SK-N-SH (cell line): ENCODE measurements around the gene LAMP2. TPM values are rescaled to one million over a fixed set of nuclear protein-coding genes. Genes with fewer than 3 reads are reported as not detected.

Source experiments
- CTCF ChIA-PET: fragments of 300-600, 350-600 bp; formaldehyde crosslinking; extraction: SDS; loops from one replicate; lab custom pipeline; 2021; lab: Yijun Ruan, JAX
- POLR2A ChIA-PET: fragments of 350-600 bp; sonication (Branson Sonifier 250); formaldehyde crosslinking; extraction: SDS; loops from one replicate; lab custom pipeline; 2020; ENCODE audit warnings: antibody characterized with exemption, inconsistent platforms; lab: Yijun Ruan, JAX
- DNase-seq: peaks from one replicate; pipeline ENCODE4 v3.0.0; 2012
- H2AFZ ChIP-seq: fragments of 200-600 bp; sonication (generic); 2 replicates; pipeline ENCODE4 v1.8.1; 2016; ENCODE audit warnings: antibody characterized with exemption, mild to moderate bottlenecking, low read depth
- H3F3A ChIP-seq: fragments of 200-600 bp; sonication (generic); replicated peaks from 2 replicates; pipeline ENCODE3; 2016; ENCODE audit warnings: antibody characterized with exemption, mild to moderate bottlenecking; ENCODE audit not compliant: insufficient read depth
- H3K27ac ChIP-seq, 2 experiments: fragments of 200-500 bp in 1 of 2; fragments of 200-600 bp in 1 of 2; sonication (Bioruptor generic) in 1 of 2; sonication (generic), shearing (Covaris generic) in 1 of 2; 2 replicates each; pipeline versions ENCODE4 v1.5.1 to v1.6.1; 2014 to 2016; ENCODE audit warnings: low read depth in 2 of 2, inconsistent platforms in 1 of 2, low read length in 1 of 2, mild to moderate bottlenecking in 1 of 2, mixed read lengths in 1 of 2
- H3K27me3 ChIP-seq: fragments of 200-600 bp; sonication (generic), shearing (Covaris generic); 2 replicates; pipeline ENCODE4 v1.6.1; 2016; ENCODE audit warnings: mixed run types; ENCODE audit not compliant: insufficient read depth
- H3K36me3 ChIP-seq, 2 experiments: fragments of 200-500 bp in 1 of 2; fragments of 200-600 bp in 1 of 2; sonication (Bioruptor generic) in 1 of 2; sonication (generic) in 1 of 2; replicated peaks in 1 of 2; 2 replicates each; pipeline versions ENCODE3 to v1.5.1; 2014 to 2016; ENCODE audit warnings: low read length in 1 of 2, mild to moderate bottlenecking in 1 of 2; ENCODE audit not compliant: insufficient read depth in 2 of 2, control insufficient read depth in 1 of 2
- H3K4me1 ChIP-seq, 2 experiments: fragments of 200-500 bp in 1 of 2; fragments of 200-600 bp in 1 of 2; sonication (Bioruptor generic) in 1 of 2; sonication (generic), shearing (Covaris generic) in 1 of 2; 2 replicates each; pipeline versions ENCODE4 v1.5.1 to v1.6.1; 2014 to 2016; ENCODE audit warnings: low read depth in 1 of 2, low read length in 1 of 2, mixed run types in 1 of 2; ENCODE audit not compliant: insufficient read depth in 2 of 2, control insufficient read depth in 1 of 2
- H3K4me2 ChIP-seq: fragments of 200-600 bp; sonication (generic), shearing (Covaris generic); 2 replicates; pipeline ENCODE4 v1.6.1; 2017; ENCODE audit warnings: mixed run types
- H3K4me3 ChIP-seq, 2 experiments: fragments of 200-500 bp in 1 of 2; fragments of 200-600 bp in 1 of 2; sonication (Bioruptor generic) in 1 of 2; sonication (generic), shearing (Covaris generic) in 1 of 2; 2 replicates each; pipeline versions ENCODE4 v1.5.1 to v1.8.1; 2014 to 2016; ENCODE audit warnings: low read depth in 2 of 2, inconsistent platforms in 1 of 2, low read length in 1 of 2, mild to moderate bottlenecking in 1 of 2, mixed read lengths in 1 of 2, moderate library complexity in 1 of 2
- H3K79me2 ChIP-seq: fragments of 200-600 bp; sonication (generic); 2 replicates; pipeline ENCODE4 v1.8.1; 2017; ENCODE audit warnings: mild to moderate bottlenecking; ENCODE audit not compliant: insufficient read depth
- H3K9ac ChIP-seq: fragments of 200-600 bp; sonication (generic); 2 replicates; pipeline ENCODE4 v1.6.1; 2017; ENCODE audit warnings: mixed run types
- H3K9me2 ChIP-seq: fragments of 200-600 bp; sonication (generic); 2 replicates; pipeline ENCODE4 v1.6.1; 2017; ENCODE audit warnings: mixed run types
- H3K9me3 ChIP-seq: fragments of 200-600 bp; sonication (generic); 2 replicates; pipeline ENCODE4 v1.6.1; 2017; ENCODE audit warnings: mixed run types, mild to moderate bottlenecking, moderate library complexity
- H4K20me1 ChIP-seq: fragments of 200-600 bp; sonication (generic); 2 replicates; pipeline ENCODE4 v1.6.1; 2017; ENCODE audit warnings: mild to moderate bottlenecking, mixed run types; ENCODE audit not compliant: insufficient read depth
- CTCF ChIP-seq: fragments of 200-600 bp; sonication (generic); IDR thresholded peaks from 2 replicates; pipeline ENCODE4 v1.6.1; 2017; ENCODE audit warnings: antibody characterized with exemption, mild to moderate bottlenecking, moderate library complexity
- FOSL2 ChIP-seq: IDR thresholded peaks from 2 replicates; pipeline ENCODE4 v1.4.0; 2012; ENCODE audit warnings: low read depth, mild to moderate bottlenecking, moderate library complexity, borderline replicate concordance
- GABPA ChIP-seq: IDR thresholded peaks from 2 replicates; pipeline ENCODE4 v1.4.0; 2012; ENCODE audit warnings: low read depth, mild to moderate bottlenecking
- GATA2 ChIP-seq: sonication (generic); formaldehyde crosslinking; IDR thresholded peaks from 2 replicates; pipeline ENCODE4 v1.5.0; 2020; ENCODE audit warnings: mild to moderate bottlenecking, missing genetic modification reagents
- JUND ChIP-seq: IDR thresholded peaks from 2 replicates; pipeline ENCODE4 v1.4.0; 2012
- MAX ChIP-seq: IDR thresholded peaks from 2 replicates; pipeline ENCODE4 v1.4.0; 2012; ENCODE audit warnings: low read depth
- NFIC ChIP-seq: IDR thresholded peaks from 2 replicates; pipeline ENCODE4 v1.4.0; 2012; ENCODE audit warnings: borderline replicate concordance
- RAD21 ChIP-seq: IDR thresholded peaks from 2 replicates; pipeline ENCODE4 v1.6.1; 2012; ENCODE audit warnings: mild to moderate bottlenecking, low read length
- REST ChIP-seq: IDR thresholded peaks from 2 replicates; pipeline ENCODE4 v1.6.1; 2012; ENCODE audit warnings: mild to moderate bottlenecking, low read depth, low read length, moderate library complexity
- SIN3A ChIP-seq: IDR thresholded peaks from 2 replicates; pipeline ENCODE4 v1.6.1; 2012; ENCODE audit warnings: low read depth, mild to moderate bottlenecking, low read length, moderate library complexity, borderline replicate concordance
- TCF12 ChIP-seq: IDR thresholded peaks from 2 replicates; pipeline ENCODE4 v1.4.0; 2012
- WGBS: methylation state at CpG from one replicate; pipeline ENCODE4 v1.1.6; 2017; ENCODE audit warnings: low lambda C conversion rate; 5-methylcytosine and 5-hydroxymethylcytosine counted together
- polyA plus RNA-seq, 3 experiments: library from polyadenylated mRNA; depleted of rRNA; stranded (reverse); fragments of >200 nt; gene quantifications; 2 replicates each; pipeline ENCODE4 v1.2.3, GENCODE V29; 2012

The LAMP2 gene
- polyA plus RNA-seq, 1 of the 3 experiments (the other 2 are of a cell fraction) = 108 TPM

GRCh38 chrX:120450163-120450562, 18.9 kb downstream of the LAMP2 start:
- Histone ChIP-seq H3K9me2 (no peaks in the 10 kb centered on the region), H3K27ac (no peak overlapping the region), H3F3A (peaks cover 26% of the 10 kb centered on the region), H2AFZ (no peak overlapping the region), H3K4me2 (no peak overlapping the region), H3K79me2 (peaks cover 8% of the 10 kb centered on the region), H4K20me1 (no peaks in the 10 kb centered on the region), H3K4me3 (no peak overlapping the region), H3K36me3 (peaks cover 8 to 42% of the 10 kb centered on the region in 2 experiments), H3K9me3 (no peaks in the 10 kb centered on the region), H3K27me3 (no peaks in the 10 kb centered on the region), H3K4me1 (peaks cover 0 to 6% of the 10 kb centered on the region in 2 experiments; a peak in 3 of 4 replicates), H3K9ac (no peak overlapping the region)
- 70% methylated on average over 3 of the region's 3 CpGs for WGBS
- TF ChIP-seq CTCF = peak; percentile 59
- no peak for TF ChIP-seq MAX
- TF ChIP-seq RAD21 = peak; percentile 57
- DNase-seq = peak; percentile 19
- ChIA-PET CTCF (interaction anchor here (1.2 to 3.2 kb wide), 5 partner anchors 11 to 141 kb away, joined by 3 to 14 read pairs (median 5); partner anchors contain the start of gene LAMP2), POLR2A (no interaction called here)

- CTCF ChIA-PET = interaction anchor here (0.9 kb wide), 1 partner anchor 9 kb away, joined by 3 read pairs; no protein-coding TSS in a partner anchor
- H2AFZ ChIP-seq = no peak overlapping the region
- 57% methylated on average over 8 of the region's 8 CpGs for WGBS
- peaks cover 13% of the 10 kb centered on the region for H3F3A ChIP-seq
- 0 out of 2 replicates have a peak, but pooled peaks cover 3% of the 10 kb centered on the region for H3K79me2 ChIP-seq
- no peaks in the 10 kb centered on the region for H3K9me3 ChIP-seq
- H3K27ac ChIP-seq = peak overlapping the region in 1 of 2 experiments; percentile 37; a peak in 1 of 4 replicates
- TF ChIP-seq CTCF = peak; percentile 34
- no peak for TF ChIP-seq GATA2
- TF ChIP-seq JUND = peak; percentile 27; the same call in 1 of the 2 replicates
- TF ChIP-seq FOSL2 = peak; percentile 56
- no peak; the same call in 1 of the 2 replicates for TF ChIP-seq TCF12
- TF ChIP-seq NFIC = peak; percentile 45; the same call in 1 of the 2 replicates
- TF ChIP-seq REST = no peak
- no peak for TF ChIP-seq SIN3A
- TF ChIP-seq GABPA = no peak
- no peak overlapping the region for H3K9ac ChIP-seq
- peak overlapping the region; percentile 37; the same call in 1 of the 2 replicates for H3K4me2 ChIP-seq
- peaks cover 7 to 47% of the 10 kb centered on the region in 2 experiments for H3K36me3 ChIP-seq
- no peaks in the 10 kb centered on the region for H3K9me2 ChIP-seq
- H3K4me1 ChIP-seq = peaks cover 0 to 6% of the 10 kb centered on the region in 2 experiments; a peak in 3 of 4 replicates
- no peak overlapping the region for H3K4me3 ChIP-seq
- DNase-seq = no peak
- H3K27me3 ChIP-seq = no peaks in the 10 kb centered on the region
- H4K20me1 ChIP-seq = no peaks in the 10 kb centered on the region
- POLR2A ChIA-PET = no interaction called here
Observed at GRCh38 chrX:120446498-120446897, 22.6 kb downstream of the LAMP2 start.
